G401 (cell line): ENCODE results near the gene DPYD. TPM values are rescaled to one million over a fixed set of nuclear protein-coding genes. Genes with fewer than 3 reads are reported as not detected.

Source experiments
- DNase-seq: peaks from one replicate; pipeline ENCODE4 v3.0.0-alpha.2; 2015; ENCODE audit warnings: low spot score
- in situ Hi-C: cut with HindIII; loops from 2 replicates; pipeline ENCODE4 v1.10.0; 2016; ENCODE audit warnings: low sequenced_read_pairs, mixed read lengths
- total RNA-seq: library from RNA; depleted of rRNA; stranded (reverse); fragments of >200 nt; shearing (Covaris generic); gene quantifications from 2 replicates; pipeline ENCODE4 v1.2.3, GENCODE V29; 2014

Gene DPYD
- total RNA-seq, 1 experiment from 2014 or later = not detected

DNA sequence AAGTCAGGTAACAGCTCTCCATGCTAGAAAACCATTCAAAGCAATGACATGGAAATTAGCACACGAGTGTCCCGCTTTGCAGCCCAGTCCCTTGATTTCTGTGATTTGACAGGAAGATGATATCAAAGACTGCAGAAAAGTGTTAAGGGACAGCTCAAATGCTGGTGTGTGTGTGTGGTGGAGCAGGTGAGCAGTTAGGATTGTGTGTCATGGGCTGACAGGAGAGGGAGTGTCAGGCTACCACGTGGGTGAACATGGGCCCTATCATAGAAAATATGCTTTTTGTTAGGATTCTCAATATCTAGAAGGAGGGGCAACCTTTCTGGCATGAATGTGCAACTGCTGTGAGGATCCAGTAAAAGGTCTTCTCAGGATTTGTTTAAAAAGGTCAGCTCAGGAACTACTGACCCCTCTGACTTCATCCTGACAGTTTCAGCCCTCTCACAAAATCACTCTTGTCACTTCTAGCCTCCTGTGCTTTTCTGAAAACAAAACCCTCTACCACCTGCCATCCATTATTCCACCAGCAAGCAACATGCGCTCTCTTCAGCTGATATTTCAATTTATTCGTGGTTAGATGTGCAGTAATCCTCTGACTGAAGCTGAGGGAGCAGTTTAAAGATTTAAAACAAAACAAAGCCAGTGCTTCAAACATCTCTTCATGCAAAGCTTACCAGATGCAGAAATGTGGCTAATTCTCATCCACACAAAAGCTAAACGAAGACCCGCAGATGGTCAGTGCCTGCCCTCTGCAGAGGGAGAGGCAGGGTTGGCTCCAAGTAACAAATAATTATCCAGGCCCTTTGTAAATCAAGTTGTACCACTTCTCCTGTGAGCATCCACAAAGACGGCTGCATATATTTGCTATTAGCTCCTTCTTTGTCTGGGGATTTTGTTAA lies 801.3 kb downstream of the DPYD start:
- in situ Hi-C loops = no loop called here
- DNase-seq = no peak

DNA sequence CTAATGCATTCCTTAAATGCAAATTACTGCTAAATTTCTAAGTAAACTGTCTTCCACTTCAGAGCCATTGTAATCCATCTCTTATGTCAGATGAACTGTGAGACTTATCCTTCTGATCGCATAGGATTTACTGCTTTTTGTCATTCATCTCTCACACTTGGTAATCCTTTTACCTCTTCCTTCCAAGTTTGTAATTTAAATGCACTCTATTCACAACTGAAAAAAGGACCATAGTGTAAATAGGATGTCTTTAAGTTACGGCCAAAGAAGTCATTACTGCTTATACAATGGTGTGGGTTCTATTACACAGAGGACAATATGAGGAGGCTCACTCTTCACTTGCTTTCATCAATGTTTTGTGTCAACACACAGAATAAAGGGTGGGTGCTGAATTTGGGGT lies 806.0 kb downstream of the DPYD start:
- in situ Hi-C loops = no loop called here
- no peak for DNase-seq

DNA sequence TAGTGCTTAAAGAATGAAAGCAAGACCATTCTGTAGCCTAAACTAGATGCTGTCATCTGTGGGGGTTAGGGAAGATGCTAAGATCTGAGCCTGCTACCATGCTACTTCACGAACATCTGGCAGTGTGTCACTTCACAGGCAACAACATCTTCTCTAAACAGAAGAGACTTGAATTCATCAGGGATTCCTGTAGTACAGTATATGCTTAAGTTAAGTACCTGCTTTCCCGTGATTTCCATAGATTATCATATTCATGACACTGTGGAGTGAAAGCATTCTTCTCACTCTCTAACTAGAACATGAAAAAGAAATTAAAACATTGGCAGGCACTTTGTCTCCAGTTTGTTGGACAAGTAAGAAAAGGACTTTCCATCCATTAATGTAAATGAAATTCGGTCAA lies 808.4 kb downstream of the DPYD start:
- DNase-seq = no peak
- in situ Hi-C loops = no loop called here

DNA sequence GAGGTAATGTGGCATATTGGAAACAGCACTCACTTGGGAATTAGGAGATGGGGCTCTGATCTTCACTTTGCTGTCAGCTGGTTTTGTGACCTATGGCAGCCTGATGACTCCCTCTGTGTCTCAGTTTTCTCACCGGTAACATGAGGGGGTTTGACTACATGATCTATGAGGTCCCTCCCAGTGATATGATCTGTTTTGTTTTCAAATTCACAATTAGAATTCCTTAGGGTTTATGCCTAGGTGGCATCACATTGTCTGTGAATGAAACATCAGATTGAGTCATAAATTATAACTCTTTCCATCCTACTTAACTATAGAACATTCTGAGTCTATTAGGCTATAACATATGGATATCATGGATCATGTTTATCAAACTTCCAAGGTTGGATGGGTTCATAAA lies 812.7 kb downstream of the DPYD start:
- in situ Hi-C loops = no loop called here
- no peak for DNase-seq

DNA sequence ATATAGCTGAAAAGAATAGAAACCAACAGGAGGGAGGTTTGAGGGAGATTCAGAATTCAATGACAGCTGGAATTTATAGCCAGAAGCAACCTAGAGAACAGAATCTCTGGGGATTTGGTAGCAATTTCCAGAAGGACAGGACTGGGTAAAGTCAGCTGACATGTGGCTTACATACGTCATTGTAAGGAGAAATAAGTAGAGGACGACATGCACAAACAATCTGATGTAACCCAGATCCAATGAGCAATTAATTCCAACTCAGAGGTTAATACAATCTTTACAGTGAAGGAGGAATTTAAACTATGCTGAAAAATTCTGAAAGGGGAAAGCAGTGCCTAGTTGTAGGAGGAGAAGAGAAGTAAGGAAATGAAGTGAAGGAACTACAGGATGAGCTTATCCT lies 815.3 kb downstream of the DPYD start:
- DNase-seq = no peak
- in situ Hi-C loops = no loop called here

DNA sequence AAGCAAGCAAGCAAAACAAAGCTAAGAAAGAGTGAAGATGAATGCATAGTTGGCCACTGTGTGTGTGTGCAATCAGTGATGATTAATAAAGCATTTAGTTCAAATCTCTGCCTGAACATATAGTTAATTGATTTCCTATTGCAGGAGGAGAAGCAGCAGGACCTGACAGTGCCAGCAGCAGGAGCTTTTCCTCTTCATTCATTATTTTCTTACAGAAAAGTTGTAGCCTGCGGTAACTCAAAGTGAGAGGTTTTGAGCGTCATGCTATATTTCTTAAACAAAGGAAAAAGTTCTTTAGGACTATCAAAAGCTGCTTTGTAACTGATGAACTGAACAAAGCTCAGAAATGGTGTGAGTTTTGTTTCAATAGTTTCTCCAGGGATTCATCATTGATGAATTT lies 819.3 kb downstream of the DPYD start:
- no peak for DNase-seq
- in situ Hi-C loops = no loop called here

DNA sequence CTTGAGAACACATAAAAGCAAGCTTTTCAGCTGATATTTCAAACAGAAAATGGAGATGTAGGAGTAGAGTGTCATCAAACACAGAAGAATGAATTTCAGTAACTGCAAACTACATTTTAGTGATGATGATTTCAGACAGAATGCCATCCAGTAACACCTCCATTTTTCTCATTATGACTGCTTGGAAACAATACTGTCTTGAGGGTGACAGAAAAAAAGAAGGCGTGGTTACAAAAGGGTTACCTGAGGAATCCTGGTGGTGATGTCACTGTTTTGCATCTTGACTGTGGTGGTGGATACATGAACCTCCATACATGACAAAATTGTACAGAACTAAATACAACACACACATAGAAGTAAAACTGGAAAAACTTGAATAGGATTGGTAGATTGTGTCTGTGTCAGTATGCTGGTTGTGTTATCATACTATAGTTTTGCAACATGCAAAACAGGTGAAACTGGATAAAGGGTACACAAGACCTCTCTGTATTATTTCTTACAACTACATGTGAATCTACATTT lies 823.4 kb downstream of the DPYD start:
- in situ Hi-C loops = no loop called here
- DNase-seq = no peak

DNA sequence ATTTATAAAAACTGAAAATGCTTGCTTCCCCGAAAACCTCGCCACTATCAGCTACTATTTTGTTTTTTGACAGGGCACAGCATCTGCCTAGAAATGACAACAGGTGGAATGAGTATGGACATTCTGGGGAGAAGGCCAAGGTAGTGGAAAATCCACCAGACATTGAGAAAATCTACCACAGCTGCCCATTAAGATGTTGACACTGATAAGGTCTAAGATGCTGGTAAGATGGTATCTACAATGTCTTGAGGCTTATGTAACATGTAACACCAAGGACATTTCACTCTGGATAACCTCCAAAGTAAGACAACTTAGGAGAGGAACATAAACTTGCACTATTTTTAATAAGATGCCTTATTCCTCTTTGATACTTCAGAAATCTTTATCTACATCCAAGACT lies 825.1 kb downstream of the DPYD start:
- DNase-seq = no peak
- in situ Hi-C loops = no loop called here

DNA sequence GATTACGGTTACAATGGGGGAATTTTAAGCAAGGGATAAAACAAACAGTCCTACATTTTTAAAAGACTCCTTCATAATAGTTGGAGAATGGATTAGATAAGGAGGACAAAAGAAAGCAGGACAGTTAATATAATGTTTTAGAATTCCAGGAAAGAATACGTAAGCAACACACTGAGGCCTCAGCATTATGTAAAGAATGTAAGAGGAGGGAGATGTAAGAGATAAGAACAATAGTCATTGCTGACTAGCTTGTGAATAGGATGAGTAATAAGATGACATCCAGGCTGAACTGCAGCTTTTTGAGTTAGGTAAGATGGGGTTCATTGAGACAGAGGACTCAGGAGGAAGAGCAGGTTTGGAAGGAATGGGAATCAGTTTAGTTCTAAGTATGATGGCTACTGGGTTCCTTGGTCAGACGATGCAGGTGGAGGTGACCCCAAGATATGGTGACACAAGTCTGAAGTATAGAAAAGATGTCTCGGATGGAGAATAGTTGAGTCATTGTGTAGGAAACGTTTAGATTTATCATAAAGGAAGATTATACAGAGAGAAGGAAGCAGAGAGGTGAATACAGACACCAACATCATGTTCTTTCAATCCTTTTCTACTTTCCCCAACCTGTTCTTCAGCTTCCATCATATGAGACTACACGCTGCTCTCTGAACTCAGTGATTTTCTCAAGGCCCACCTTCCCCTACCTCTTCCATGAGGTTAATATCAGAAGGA lies 826.4 kb downstream of the DPYD start:
- no peak for DNase-seq
- in situ Hi-C loops = no loop called here

DNA sequence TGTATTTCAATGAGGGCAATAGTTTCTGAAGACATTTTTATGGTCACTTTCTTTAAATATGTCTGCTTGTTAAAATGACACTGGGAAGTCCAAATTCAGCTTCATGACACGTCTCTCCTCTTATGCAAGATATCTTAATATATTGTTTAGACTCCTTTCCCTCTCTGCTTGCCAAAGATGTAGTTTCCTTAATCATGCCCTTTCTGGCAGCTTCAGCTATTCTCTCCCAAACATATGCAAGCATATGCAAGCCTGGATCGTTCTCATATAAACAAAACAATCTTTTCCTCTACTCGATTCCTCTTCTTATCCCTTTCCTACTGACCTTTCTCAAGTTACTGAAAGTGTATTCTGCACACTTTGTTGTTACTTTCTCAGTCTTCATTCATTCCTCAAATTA lies 827.1 kb downstream of the DPYD start:
- no peak for DNase-seq
- in situ Hi-C loops = no loop called here

DNA sequence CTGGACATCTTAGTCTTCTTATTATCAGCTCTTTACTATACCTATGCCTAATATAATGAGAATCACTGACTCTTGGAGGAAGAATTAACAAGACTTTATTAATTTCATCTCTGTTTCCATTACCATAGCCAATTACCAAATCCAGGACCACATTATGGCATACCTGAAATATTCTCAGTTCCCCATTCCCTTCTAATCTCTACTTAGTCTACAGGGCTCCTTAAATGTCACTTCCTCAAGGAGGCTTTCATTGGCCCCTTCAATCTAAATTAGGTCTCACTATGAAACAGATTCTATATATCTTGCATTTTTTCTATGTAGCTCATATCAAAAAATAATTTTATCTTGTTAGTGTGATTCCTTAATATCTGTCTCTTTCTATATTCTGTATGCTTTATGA lies 828.0 kb downstream of the DPYD start:
- in situ Hi-C loops = no loop called here
- DNase-seq = no peak

DNA sequence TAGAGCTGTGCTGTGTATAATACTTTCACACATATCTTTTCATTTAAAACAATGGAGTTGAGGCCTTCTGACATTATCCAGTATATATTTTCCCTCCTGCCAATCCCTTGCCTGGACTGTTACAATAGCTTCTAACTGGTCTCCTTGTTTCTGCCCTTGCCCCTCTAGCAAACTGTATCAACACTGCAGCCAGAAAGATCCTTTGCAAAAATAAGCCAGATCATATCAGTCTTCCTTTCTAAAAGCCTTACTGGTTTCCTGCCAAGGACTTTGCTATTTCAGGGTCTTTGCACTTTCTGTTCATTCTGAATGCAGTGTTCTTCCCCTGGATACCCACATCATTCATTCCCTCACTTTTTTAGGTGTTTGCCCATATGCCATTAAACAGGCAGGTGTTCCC lies 829.2 kb downstream of the DPYD start:
- no peak for DNase-seq

DNA sequence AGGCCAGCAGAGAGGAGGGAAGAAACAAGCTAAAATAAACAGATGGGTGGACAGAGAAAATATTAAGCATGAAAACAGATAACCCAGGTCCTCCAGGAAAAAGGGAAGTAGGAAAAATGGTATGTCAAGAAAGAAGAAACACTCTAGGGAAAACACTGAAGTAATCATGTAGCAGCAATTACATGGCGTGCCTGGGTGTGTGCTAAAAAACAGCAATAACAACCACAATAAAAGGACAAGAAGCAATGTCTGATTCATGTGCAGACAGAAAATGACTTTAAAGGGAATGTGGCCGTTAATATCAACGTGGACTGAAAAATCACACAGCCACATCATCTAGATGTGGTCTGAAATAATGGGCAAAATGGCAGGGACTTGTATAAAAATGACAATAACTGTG lies 829.6 kb downstream of the DPYD start:
- DNase-seq = no peak
- in situ Hi-C loops = no loop called here

More for the DNA sequence above, 829.2 kb downstream of the DPYD start:
- in situ Hi-C loops = no loop called here

DNA sequence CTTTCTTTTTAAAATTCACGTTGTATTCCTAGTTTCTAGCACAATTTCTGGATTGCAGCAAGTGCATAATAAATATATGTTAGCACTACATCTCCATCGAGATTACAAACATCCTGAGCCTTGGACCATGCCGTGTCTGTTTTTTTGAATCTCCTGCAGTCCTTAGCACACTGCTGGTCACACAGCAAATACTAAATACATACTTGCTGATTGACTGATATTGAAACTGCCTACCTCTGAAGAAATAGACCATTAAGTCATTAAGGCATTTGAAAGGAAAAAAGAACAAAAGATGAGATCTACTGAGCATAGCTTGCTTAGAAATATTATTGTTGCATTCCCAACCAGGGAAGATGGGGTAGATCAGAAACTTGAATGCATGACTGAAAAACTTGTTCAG lies 830.1 kb downstream of the DPYD start:
- DNase-seq = no peak

DNA sequence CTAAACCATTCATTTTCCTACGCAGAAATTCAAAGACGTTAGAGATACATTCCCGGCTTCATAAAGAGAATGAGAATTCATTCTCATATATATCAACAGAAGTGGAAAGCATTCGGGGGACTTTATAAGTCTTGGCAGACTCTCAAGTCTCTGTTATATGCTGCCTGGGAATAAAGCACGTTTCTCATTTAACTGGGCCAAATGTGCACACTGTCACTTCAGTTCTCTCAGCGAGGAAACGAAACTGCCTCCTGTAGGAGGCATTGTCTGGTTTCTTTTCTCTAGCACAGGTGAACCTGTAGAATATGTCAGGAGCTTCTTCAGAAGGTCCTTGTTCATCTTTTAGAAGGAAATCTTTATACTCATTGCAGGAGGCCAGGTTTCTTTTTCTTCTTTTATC lies 831.7 kb downstream of the DPYD start:
- DNase-seq = no peak
- in situ Hi-C loops = no loop called here

More for the DNA sequence above, 830.1 kb downstream of the DPYD start:
- in situ Hi-C loops = no loop called here

DNA sequence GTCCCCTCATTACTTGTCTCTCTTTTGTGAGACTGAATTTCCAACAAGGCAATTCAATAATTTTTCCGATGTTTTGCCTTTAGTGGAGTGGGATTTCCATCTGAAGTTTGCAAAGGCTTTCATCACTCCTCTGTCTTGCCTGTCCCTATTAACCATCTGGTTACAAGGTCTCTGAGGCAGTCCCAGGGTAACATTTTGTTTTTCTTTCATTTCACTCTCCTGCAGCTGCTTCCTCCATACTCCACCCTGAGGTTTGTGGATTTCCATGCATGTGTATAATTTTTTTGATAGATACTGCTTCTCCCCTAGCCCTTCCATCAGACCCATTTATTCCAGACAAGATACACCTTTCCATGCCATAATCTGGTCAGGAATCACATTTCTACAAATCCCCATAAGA lies 832.4 kb downstream of the DPYD start:
- in situ Hi-C loops = no loop called here
- no peak for DNase-seq

DNA sequence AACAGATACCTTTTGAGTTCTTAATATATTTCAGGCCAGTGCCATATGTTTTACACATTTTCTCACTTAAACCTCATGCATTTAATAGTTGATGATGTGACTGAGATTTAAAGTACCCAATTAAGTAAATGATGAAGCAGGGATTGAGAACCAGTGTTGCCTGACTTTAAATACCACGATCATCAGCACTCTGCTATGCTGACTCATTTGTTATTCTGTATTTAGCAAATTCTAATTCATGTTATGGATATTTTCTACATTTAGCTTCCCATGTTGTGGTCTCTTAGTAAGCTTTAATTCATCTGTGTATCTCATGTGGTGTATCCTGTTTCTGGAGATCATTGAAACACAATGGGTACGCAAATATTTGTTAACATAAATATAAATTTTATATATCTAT lies 836.3 kb downstream of the DPYD start:
- in situ Hi-C loops = no loop called here
- no peak for DNase-seq

DNA sequence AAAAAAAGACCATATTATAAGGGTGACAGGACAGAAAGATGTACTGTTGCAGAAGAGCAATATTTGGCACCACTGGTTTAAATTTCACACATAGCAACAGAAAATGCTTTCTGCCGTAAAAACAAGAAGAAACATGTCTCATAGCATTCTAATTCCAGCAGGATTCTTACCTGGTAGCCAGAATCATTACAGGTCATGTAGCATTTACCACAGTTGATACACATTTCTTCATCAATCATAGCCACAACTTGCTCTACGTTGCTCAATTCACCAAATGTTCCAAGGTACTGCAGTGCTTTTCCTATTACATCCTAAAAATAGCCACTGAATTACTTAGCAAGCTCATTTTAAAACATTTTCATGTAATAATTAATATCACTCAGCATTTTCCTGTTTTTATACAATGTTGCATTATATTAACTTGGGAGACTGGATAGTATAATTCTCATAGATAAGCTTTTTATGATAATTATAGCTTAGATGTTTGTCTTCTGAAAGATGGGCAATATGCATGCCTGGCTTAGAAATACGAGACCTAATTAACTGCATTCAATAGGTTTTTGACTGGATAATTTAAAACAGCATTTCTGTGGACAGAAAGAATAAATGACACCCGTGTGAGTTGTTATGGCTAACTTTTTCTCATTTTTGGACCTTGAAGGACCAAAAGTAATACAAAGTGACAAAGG lies 838.5 kb downstream of the DPYD start:
- DNase-seq = no peak
- in situ Hi-C loops = no loop called here

DNA sequence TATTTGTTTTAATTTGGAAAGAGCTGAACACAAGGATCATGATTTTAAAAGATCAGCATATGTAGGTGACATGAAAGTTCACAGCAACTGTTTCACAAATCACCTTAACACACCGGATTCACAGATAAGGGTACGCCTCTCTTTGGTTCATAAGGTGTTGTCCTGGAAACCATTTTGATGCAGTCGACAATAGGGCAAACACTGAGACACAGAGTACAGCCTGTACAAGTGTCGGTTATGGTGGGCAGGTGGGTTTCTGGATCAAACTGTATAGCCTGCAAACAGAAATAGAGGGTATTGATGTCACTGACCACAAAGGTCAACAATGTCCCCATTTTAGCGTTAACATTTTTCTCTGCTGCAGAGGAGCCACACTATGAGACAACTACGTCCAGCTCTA lies 842.0 kb downstream of the DPYD start:
- no peak for DNase-seq
- in situ Hi-C loops = no loop called here

DNA sequence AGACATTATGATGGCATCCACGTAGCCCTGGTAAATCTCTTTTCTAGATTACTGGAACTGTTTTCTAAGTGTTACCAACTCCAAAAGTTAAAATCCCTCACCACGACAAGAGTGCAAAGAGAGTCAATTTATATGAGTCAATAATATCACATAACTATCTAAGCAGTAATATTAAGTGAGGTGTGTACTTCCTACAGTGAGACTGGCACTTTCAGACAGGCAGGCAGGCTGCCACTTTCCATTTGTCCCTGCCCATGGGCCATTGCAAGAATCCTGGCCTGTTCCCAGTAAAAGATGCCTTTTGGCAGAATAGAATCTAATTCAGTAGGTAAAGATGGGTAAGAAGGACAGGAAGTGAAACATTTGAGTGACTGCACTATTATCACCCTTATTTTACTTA lies 843.6 kb downstream of the DPYD start:
- in situ Hi-C loops = no loop called here
- DNase-seq = no peak
